CD8-positive, alpha-beta memory T cell (primary cell): ENCODE results near the gene POU6F2. TPM values are rescaled to one million over a fixed set of nuclear protein-coding genes. Genes with fewer than 3 reads are reported as not detected.

Source experiments
- CTCF ChIA-PET: fragments of 350-600 bp; sonication (Branson Sonifier 250); formaldehyde crosslinking; loops from one replicate; lab custom pipeline; 2021; ENCODE audit warnings: antibody characterized with exemption; lab: Charles Lee
- POLR2A ChIA-PET: fragments of 350-600 bp; sonication (Branson Sonifier 250); formaldehyde crosslinking; loops from one replicate; lab custom pipeline; 2021; ENCODE audit warnings: antibody characterized with exemption; lab: Charles Lee
- DNase-seq, 5 donors: peaks; one replicate each; pipeline versions ENCODE4 v3.0.0 to v3.0.0-alpha.2; 2020 to 2022; ENCODE audit warnings: mixed read lengths in 1 of 5
- H3K27ac ChIP-seq: one replicate; pipeline ENCODE4 v1.7.0; 2013; ENCODE audit warnings: low read depth, mild to moderate bottlenecking, low read length, moderate library complexity
- H3K27me3 ChIP-seq: 2 replicates; pipeline ENCODE4 v1.7.0; 2013; ENCODE audit warnings: low read length, mild to moderate bottlenecking; ENCODE audit not compliant: insufficient read depth, poor library complexity, severe bottlenecking
- H3K36me3 ChIP-seq: 2 replicates; pipeline ENCODE4 v1.7.0; 2013; ENCODE audit warnings: mild to moderate bottlenecking, low read length, moderate library complexity; ENCODE audit not compliant: insufficient read depth
- H3K4me1 ChIP-seq: 2 replicates; pipeline ENCODE4 v1.7.0; 2013; ENCODE audit warnings: mild to moderate bottlenecking, low read length, moderate library complexity; ENCODE audit not compliant: insufficient read depth
- H3K4me3 ChIP-seq: 2 replicates; pipeline ENCODE4 v1.7.0; 2013; ENCODE audit warnings: mild to moderate bottlenecking, low read length
- H3K9me3 ChIP-seq: 2 replicates; pipeline ENCODE4 v1.7.0; 2013; ENCODE audit warnings: mild to moderate bottlenecking, low read length
- H3K27ac Mint-ChIP-seq, 8 donors: one replicate each; pipeline ENCODE4 v1.8.0; 2020 to 2021; ENCODE audit warnings: mixed read lengths in 8 of 8, mild to moderate bottlenecking in 6 of 8, inconsistent platforms in 3 of 8, moderate library complexity in 3 of 8
- H3K27me3 Mint-ChIP-seq, 2 donors: one replicate each; pipeline ENCODE4 v1.8.0; 2020 to 2021; ENCODE audit warnings: mixed read lengths in 2 of 2, mild to moderate bottlenecking in 1 of 2, moderate library complexity in 1 of 2
- H3K36me3 Mint-ChIP-seq, 3 donors: one replicate each; pipeline ENCODE4 v1.8.0; 2020 to 2021; ENCODE audit warnings: mixed read lengths in 3 of 3, inconsistent platforms in 1 of 3, mild to moderate bottlenecking in 1 of 3
- H3K4me1 Mint-ChIP-seq, 3 donors: one replicate each; pipeline ENCODE4 v1.8.0; 2020 to 2021; ENCODE audit warnings: mixed read lengths in 3 of 3, inconsistent platforms in 1 of 3, mild to moderate bottlenecking in 1 of 3
- H3K4me3 Mint-ChIP-seq, 7 donors: one replicate each; pipeline ENCODE4 v1.8.0; 2020 to 2021; ENCODE audit warnings: mixed read lengths in 7 of 7, mild to moderate bottlenecking in 6 of 7, moderate library complexity in 4 of 7, inconsistent platforms in 2 of 7
- H3K9me3 Mint-ChIP-seq, 5 donors: one replicate each; pipeline ENCODE4 v1.8.0; 2020 to 2022; ENCODE audit warnings: mixed read lengths in 5 of 5, mild to moderate bottlenecking in 3 of 5, moderate library complexity in 2 of 5, inconsistent platforms in 1 of 5
- polyA plus RNA-seq: library from polyadenylated mRNA; unstranded; fragments of 300-500 nt; fragmentation: Illumina TruSeq; gene quantifications from one replicate; pipeline ENCODE4 v1.2.3, GENCODE V29; 2021
- total RNA-seq, 2 experiments: library from RNA; stranded (reverse); gene quantifications; one replicate each; pipeline ENCODE4 v1.2.3, GENCODE V29; 2021

The POU6F2 gene
- total and polyA plus RNA-seq, 3 experiments from 2014 or later = not detected

GRCh38 chr7:39405581-39405980, 427.9 kb downstream of the POU6F2 start:
- no peak overlapping the region for H3K27ac Mint-ChIP-seq
- Histone ChIP-seq H3K36me3 (no peaks in the 10 kb centered on the region), H3K4me1 (no peaks in the 10 kb centered on the region), H3K27ac (no peak overlapping the region), H3K27me3 (no peaks in the 10 kb centered on the region), H3K4me3 (no peak overlapping the region), H3K9me3 (no peaks in the 10 kb centered on the region)
- no peaks in the 10 kb centered on the region for H3K4me1 Mint-ChIP-seq
- DNase-seq = no peak
- H3K9me3 Mint-ChIP-seq = no peaks in the 10 kb centered on the region
- H3K4me3 Mint-ChIP-seq = no peak overlapping the region
- no peaks in the 10 kb centered on the region for H3K36me3 Mint-ChIP-seq
- ChIA-PET POLR2A (no interaction called here), CTCF (no interaction called here)
- H3K27me3 Mint-ChIP-seq = peaks cover 5 to 24% of the 10 kb centered on the region in 2 donors

GRCh38 chr7:39406467-39406866, 428.8 kb downstream of the POU6F2 start:
- CTCF ChIA-PET = no interaction called here
- H3K4me1 ChIP-seq = no peaks in the 10 kb centered on the region
- Mint-ChIP-seq H3K27me3 (peaks cover 5 to 25% of the 10 kb centered on the region in 2 donors), H3K27ac (no peak overlapping the region), H3K4me1 (no peaks in the 10 kb centered on the region), H3K36me3 (no peaks in the 10 kb centered on the region), H3K9me3 (no peaks in the 10 kb centered on the region), H3K4me3 (no peak overlapping the region)
- H3K27me3 ChIP-seq = no peaks in the 10 kb centered on the region
- H3K27ac ChIP-seq = no peak overlapping the region
- H3K9me3 ChIP-seq = no peaks in the 10 kb centered on the region
- DNase-seq = no peak
- H3K4me3 ChIP-seq = no peak overlapping the region
- POLR2A ChIA-PET = no interaction called here
- no peaks in the 10 kb centered on the region for H3K36me3 ChIP-seq

- no peaks in the 10 kb centered on the region for H3K36me3 ChIP-seq
- POLR2A ChIA-PET = no interaction called here
Measured at GRCh38 chr7:39407137-39407536, 429.4 kb downstream of the POU6F2 start.

GRCh38 chr7:39407723-39408122, 430.0 kb downstream of the POU6F2 start:
- H3K36me3 ChIP-seq = no peaks in the 10 kb centered on the region
- POLR2A ChIA-PET = no interaction called here
- peaks cover 7 to 27% of the 10 kb centered on the region in 2 donors for H3K27me3 Mint-ChIP-seq

More at GRCh38 chr7:39407137-39407536, 429.4 kb downstream of the POU6F2 start:
- no peak overlapping the region for H3K27ac Mint-ChIP-seq
- H3K4me3 Mint-ChIP-seq = no peak overlapping the region
- H3K36me3 Mint-ChIP-seq = no peaks in the 10 kb centered on the region
- Histone ChIP-seq H3K9me3 (no peaks in the 10 kb centered on the region), H3K27ac (no peak overlapping the region), H3K4me3 (no peak overlapping the region), H3K27me3 (no peaks in the 10 kb centered on the region), H3K4me1 (no peaks in the 10 kb centered on the region)
- peaks cover 5 to 27% of the 10 kb centered on the region in 2 donors for H3K27me3 Mint-ChIP-seq
- H3K9me3 Mint-ChIP-seq = no peaks in the 10 kb centered on the region
- CTCF ChIA-PET = no interaction called here
- H3K4me1 Mint-ChIP-seq = no peaks in the 10 kb centered on the region
- DNase-seq = no peak

GRCh38 chr7:39408906-39409305, 431.2 kb downstream of the POU6F2 start:
- no peak for DNase-seq
- POLR2A ChIA-PET = no interaction called here
- Histone ChIP-seq H3K27me3 (no peaks in the 10 kb centered on the region), H3K27ac (no peak overlapping the region), H3K9me3 (no peaks in the 10 kb centered on the region), H3K36me3 (no peaks in the 10 kb centered on the region), H3K4me3 (no peak overlapping the region), H3K4me1 (no peaks in the 10 kb centered on the region)
- H3K4me1 Mint-ChIP-seq = peaks cover 2 to 4% (median 4%) of the 10 kb centered on the region in 3 donors
- H3K27ac Mint-ChIP-seq = no peak overlapping the region
- no peak overlapping the region for H3K4me3 Mint-ChIP-seq
- H3K36me3 Mint-ChIP-seq = no peaks in the 10 kb centered on the region
- CTCF ChIA-PET = no interaction called here
- H3K9me3 Mint-ChIP-seq = no peaks in the 10 kb centered on the region
- peaks cover 6 to 31% of the 10 kb centered on the region in 2 donors for H3K27me3 Mint-ChIP-seq

More at GRCh38 chr7:39407723-39408122, 430.0 kb downstream of the POU6F2 start:
- no peaks in the 10 kb centered on the region for H3K9me3 ChIP-seq
- H3K4me1 ChIP-seq = no peaks in the 10 kb centered on the region
- CTCF ChIA-PET = no interaction called here
- no peak overlapping the region for H3K27ac ChIP-seq
- Mint-ChIP-seq H3K36me3 (no peaks in the 10 kb centered on the region), H3K27ac (no peak overlapping the region), H3K4me1 (no peaks in the 10 kb centered on the region), H3K9me3 (no peaks in the 10 kb centered on the region), H3K4me3 (no peak overlapping the region)
- no peaks in the 10 kb centered on the region for H3K27me3 ChIP-seq
- no peak for DNase-seq
- no peak overlapping the region for H3K4me3 ChIP-seq

GRCh38 chr7:39410582-39410981, 432.9 kb downstream of the POU6F2 start:
- ChIA-PET POLR2A (no interaction called here), CTCF (no interaction called here)
- H3K36me3 ChIP-seq = no peaks in the 10 kb centered on the region
- no peak for DNase-seq
- H3K4me1 ChIP-seq = no peaks in the 10 kb centered on the region
- Mint-ChIP-seq H3K36me3 (no peaks in the 10 kb centered on the region), H3K4me3 (no peak overlapping the region), H3K9me3 (no peaks in the 10 kb centered on the region), H3K4me1 (peaks cover 8 to 16% (median 13%) of the 10 kb centered on the region in 3 donors), H3K27ac (no peak overlapping the region), H3K27me3 (peaks cover 7 to 41% of the 10 kb centered on the region in 2 donors)
- peaks cover 4% of the 10 kb centered on the region for H3K27me3 ChIP-seq
- H3K27ac ChIP-seq = no peak overlapping the region
- no peak overlapping the region for H3K4me3 ChIP-seq
- no peaks in the 10 kb centered on the region for H3K9me3 ChIP-seq

- CTCF ChIA-PET = no interaction called here
- DNase-seq = no peak
- H3K9me3 ChIP-seq = no peaks in the 10 kb centered on the region
- no peaks in the 10 kb centered on the region for H3K9me3 Mint-ChIP-seq
- POLR2A ChIA-PET = no interaction called here
- H3K4me1 ChIP-seq = no peaks in the 10 kb centered on the region
- no peak overlapping the region for H3K27ac Mint-ChIP-seq
- H3K27me3 ChIP-seq = peaks cover 4% of the 10 kb centered on the region
- no peaks in the 10 kb centered on the region for H3K36me3 Mint-ChIP-seq
- H3K27me3 Mint-ChIP-seq = peaks cover 7 to 53% of the 10 kb centered on the region in 2 donors
- H3K27ac ChIP-seq = no peak overlapping the region
- peak overlapping the region; percentile 54 for H3K4me3 ChIP-seq
- peaks cover 8 to 16% (median 13%) of the 10 kb centered on the region in 3 donors for H3K4me1 Mint-ChIP-seq
- peak overlapping the region in 6 of 7 donors; percentile 73 to 88 (median 78) for H3K4me3 Mint-ChIP-seq
- no peaks in the 10 kb centered on the region for H3K36me3 ChIP-seq
Measured at GRCh38 chr7:39413636-39414223, 436.0 kb downstream of the POU6F2 start.

- H3K4me1 ChIP-seq = no peaks in the 10 kb centered on the region
- peak in 2 of 5 donors; percentile 9 to 27 for DNase-seq
- H3K27ac ChIP-seq = no peak overlapping the region
- Mint-ChIP-seq H3K27me3 (peaks cover 7 to 46% of the 10 kb centered on the region in 2 donors), H3K4me1 (peaks cover 8 to 16% (median 13%) of the 10 kb centered on the region in 3 donors), H3K9me3 (no peaks in the 10 kb centered on the region), H3K36me3 (no peaks in the 10 kb centered on the region), H3K4me3 (peak overlapping the region in 6 of 7 donors; percentile 73 to 88 (median 78)), H3K27ac (no peak overlapping the region)
- peak overlapping the region; percentile 54 for H3K4me3 ChIP-seq
- ChIA-PET POLR2A (no interaction called here), CTCF (no interaction called here)
- no peaks in the 10 kb centered on the region for H3K9me3 ChIP-seq
- no peaks in the 10 kb centered on the region for H3K36me3 ChIP-seq
- peaks cover 4% of the 10 kb centered on the region for H3K27me3 ChIP-seq
Measured at GRCh38 chr7:39414224-39415035, 436.7 kb downstream of the POU6F2 start.
